DMS79 (cell line): ENCODE measurements around the gene UNC5B.
"Not testable (repeated sequence)": the region's sequence is repeated elsewhere in the genome, so short reads cannot be mapped to it uniquely, and the experiment has no call there.

ENCODE experiments used
- DNase-seq: peaks from one replicate; lab custom pipeline; 2025; lab: John Stamatoyannopoulos, UW

The UNC5B gene

GRCh38 chr10:71268247-71268691, 55.9 kb downstream of the UNC5B start:
- no peak for DNase-seq

GRCh38 chr10:71268758-71269157, 56.4 kb downstream of the UNC5B start:
- DNase-seq = no peak

DNA sequence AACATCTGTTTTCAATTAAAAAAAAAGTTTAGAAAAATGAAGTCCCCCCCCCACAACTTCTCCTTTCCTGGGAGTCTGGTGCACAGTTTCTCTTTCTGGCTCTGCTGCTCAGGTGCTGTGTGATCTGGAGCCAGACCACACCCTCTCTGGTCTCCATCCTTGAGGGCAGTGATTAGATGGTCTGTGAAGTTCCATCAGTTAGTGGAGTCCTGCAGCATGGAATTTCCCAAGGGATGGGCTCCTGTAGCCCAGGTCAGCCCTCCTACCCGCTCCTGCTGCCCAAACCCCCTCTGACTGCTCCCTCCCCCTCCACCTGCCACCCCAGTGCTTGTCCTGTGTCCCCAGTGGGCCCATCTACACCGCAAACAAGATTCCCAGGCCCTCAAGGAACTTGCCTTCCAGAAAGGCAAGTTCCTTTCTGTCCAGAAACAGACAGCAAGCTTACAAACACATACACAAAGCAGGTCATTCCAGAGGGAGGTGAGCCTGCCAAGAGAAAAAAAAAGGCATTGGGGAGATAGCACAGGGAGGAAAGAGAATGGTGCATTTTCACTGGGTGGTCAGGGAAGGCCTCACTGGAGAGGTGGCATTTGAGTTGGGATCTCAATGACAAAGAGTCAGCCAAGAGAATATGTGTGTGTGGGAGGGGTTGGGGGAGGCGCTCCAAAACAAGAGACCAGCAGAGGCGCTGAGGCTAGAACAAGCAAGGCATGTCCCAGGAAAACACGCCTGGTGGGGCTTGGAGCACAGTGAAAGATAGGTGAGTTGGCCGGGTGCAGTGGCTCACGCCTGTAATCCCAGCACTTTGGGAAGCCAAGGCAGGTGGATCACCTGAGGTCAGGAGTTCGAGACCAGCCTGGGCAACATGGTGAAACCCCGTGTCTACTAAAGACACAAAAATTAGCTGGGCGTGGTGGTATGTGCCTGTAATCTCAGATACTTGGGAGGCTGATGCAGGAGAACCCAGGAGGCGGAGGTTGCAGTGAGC, 57.2 kb downstream of the UNC5B start:
- no peak for DNase-seq

GRCh38 chr10:71270301-71271220, 58.2 kb downstream of the UNC5B start:
- peak; percentile 3 for DNase-seq

DNA sequence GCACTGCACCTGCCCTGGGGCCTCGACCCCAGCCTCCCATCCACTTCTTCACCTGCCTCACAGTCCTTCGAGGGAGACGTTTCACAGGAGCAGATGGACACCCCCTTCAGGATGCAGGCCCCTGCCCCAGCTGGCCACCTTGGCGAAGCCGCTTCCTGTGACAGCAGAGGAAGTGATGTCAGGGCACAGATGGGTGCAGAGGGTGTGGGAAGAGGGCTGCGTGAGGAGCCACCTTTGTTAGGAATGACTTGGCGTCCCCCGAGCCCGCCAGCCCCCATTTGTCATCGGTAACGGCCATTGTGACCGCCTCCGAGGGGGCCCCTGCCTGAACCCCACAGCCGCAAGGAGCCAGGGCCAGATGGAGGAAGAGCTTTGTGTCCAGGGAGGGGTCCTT, 59.3 kb downstream of the UNC5B start:
- no peak for DNase-seq

DNA sequence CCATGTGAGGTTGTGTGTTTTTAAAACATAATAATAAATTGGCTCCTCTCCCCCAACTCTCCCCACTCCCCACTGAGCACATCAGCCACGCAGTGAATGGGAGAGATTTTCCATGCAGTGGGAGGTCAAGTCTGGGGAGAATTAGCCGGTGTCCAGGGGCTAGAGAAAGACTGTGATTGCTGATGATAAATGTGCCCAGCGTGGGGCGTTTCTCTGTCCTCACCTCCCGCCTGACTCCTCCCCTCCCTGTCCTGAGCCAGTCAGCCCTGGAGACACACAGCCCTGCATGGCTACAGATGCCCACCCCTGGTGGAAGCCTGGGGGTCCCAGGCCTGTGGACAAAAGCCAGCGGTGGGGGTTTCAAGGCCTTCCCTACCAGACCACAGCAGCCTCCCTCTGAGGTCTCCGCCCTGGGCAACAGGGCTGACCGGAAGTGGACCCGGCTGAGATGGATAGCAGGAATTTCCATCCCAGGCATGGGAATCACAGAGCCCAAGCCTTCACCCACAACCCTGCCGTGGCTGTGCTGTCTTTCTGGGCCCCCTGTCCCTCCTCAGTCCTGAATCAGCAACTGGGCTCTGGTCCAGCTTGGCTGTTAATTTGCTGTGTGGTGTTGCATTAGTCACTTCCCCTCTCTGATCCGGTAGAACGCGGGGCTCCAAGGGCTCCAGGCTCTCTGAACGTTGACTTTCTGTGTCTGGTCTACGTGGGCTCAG, 59.8 kb downstream of the UNC5B start:
- no peak for DNase-seq

GRCh38 chr10:71272974-71273373, 60.6 kb downstream of the UNC5B start:
- DNase-seq = not testable (repeated sequence)

DNA sequence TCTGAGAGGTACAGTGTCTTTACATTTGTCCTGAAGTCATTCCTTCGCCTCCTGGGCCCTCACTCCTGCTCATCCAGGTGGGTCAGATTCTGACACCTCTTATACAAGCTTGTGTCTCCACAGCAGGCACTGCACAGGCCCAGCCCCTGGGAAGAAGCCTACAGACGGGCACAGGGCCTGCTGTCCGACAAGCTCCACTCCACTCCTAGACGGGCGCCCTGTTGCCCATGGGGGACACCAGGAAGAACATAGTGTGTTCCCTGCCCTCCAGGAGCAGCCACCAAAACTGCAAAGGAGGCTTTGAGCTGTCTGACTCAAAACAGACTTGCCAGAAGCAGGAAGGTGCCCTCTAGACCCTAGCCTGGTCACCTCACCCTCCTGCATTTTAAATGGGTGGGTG, 61.1 kb downstream of the UNC5B start:
- no peak for DNase-seq

- DNase-seq = no peak
Observed at GRCh38 chr10:71274901-71275796, 62.8 kb downstream of the UNC5B start.

DNA sequence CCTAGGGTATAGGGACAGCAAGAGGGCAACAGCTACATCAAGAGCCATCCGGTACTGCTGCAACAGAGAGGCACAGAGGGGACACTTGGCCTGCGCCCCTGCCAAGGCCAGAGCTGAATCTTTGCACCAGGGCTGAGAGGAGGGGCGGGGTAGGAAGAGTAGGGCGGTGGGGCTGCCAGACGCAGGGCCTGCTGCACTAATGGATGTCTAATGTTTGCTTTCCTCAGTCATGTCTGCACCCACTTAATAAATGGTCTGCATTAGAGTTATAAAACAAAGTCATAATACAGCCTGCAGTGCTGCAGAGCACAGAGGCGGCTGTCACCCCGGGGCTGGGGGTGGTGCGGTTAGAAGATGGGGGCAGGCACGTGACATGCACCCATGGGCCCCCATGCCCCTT, 64.5 kb downstream of the UNC5B start:
- DNase-seq = no peak

GRCh38 chr10:71277914-71278665, 65.7 kb downstream of the UNC5B start:
- no peak for DNase-seq

GRCh38 chr10:71278691-71279588, 66.6 kb downstream of the UNC5B start:
- no peak for DNase-seq

DNA sequence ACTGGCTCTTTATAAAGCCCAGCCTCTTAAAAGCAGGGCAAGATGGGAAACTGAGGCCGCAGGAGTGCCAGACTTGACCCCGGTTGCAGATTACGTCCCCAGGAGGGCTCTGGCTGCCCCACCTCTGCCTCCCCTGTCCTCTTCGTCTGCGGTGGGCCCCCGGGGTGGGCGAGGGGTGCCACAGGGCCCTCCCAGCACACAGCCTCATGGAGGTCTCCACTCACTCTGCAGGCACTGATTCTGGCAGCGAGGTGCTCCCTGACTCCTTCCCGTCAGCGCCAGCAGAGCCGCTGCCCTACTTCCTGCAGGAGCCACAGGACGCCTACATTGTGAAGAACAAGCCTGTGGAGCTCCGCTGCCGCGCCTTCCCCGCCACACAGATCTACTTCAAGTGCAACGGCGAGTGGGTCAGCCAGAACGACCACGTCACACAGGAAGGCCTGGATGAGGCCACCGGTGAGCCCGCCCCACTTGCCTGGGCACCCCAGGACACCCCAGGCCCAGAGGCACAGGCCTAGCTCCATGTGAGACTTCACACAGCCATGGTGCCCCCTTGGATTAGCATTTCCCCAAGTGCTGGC, 67.3 kb downstream of the UNC5B start:
- no peak for DNase-seq

- DNase-seq = no peak
Observed at GRCh38 chr10:71280216-71280615, 67.8 kb downstream of the UNC5B start.

DNA sequence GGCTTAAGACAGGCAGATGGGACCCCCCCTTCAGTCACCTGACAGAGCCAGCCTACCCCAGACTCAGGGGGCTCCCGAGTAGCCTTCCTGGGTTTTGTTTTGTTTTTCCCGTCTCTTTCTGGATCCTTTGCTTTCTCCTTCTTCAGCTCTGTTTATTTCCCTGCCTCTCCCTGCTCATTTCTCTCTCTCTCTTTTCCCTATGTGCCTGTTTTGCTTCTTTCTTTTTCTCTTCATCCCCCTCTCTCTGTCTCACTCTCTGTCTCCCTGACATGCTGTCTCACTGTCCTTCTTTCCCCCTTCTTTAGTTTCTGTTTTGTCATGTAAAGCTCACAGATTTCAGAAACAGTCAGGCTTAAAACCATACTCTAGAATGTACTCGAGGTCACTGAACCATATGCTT, 68.5 kb downstream of the UNC5B start:
- no peak for DNase-seq

- no peak for DNase-seq
Observed at GRCh38 chr10:71281646-71282322, 69.4 kb downstream of the UNC5B start.

DNA sequence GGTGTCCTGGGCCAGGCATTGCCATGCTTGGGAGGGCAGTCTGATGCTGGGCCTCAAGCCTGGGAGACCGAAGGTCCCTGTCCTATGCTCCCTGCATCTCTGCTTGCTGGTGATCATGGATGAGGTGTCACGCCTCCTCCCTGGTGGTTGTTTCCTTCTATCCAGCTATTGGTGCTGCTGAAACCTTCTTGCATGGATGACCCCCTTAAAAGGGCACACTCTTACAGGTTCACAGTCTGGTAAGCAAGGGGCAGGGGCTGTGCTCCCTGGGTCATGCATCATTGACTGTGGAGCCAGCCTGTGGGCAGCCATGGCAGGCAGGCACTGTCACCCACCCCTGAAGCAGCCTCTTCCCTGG, 69.9 kb downstream of the UNC5B start:
- DNase-seq = no peak

- no peak for DNase-seq
Observed at GRCh38 chr10:71283410-71283809, 71.0 kb downstream of the UNC5B start.
